Suprapubic skin (tissue), 4 donors: ENCODE results near the gene SLCO3A1. TPM values are rescaled to one million over a fixed set of nuclear protein-coding genes. Genes with fewer than 3 reads are reported as not detected.

Experiments used
- DNase-seq, 2 donors: peaks; one replicate each; pipeline ENCODE4 v3.0.0-alpha.2; 2019; ENCODE audit warnings: low spot score in 2 of 2
- H3K27ac ChIP-seq: fragments of 200-600 bp; sonication (generic); one replicate; pipeline ENCODE4 v1.5.1; 2019
- H3K27me3 ChIP-seq: fragments of 200-600 bp; sonication (generic); one replicate; pipeline ENCODE4 v1.5.1; 2019
- H3K36me3 ChIP-seq: fragments of 200-600 bp; sonication (generic); one replicate; pipeline ENCODE4 v1.5.1; 2019
- H3K4me1 ChIP-seq: fragments of 200-600 bp; sonication (generic); one replicate; pipeline ENCODE4 v1.5.1; 2019
- H3K4me3 ChIP-seq: fragments of 200-600 bp; sonication (generic); one replicate; pipeline ENCODE4 v1.5.1; 2019; ENCODE audit warnings: mild to moderate bottlenecking
- H3K9me3 ChIP-seq: fragments of 200-600 bp; sonication (generic); one replicate; pipeline ENCODE4 v1.5.1; 2019
- EP300 ChIP-seq: sonication (generic); formaldehyde crosslinking; IDR thresholded peaks from one replicate; pipeline ENCODE4 v1.6.1; 2017; ENCODE audit warnings: antibody characterized with exemption
- POLR2A ChIP-seq, 2 donors: fragments of 450-650 bp; IDR thresholded peaks; one replicate each; pipeline ENCODE4 v1.6.1; 2017; ENCODE audit warnings: antibody characterized with exemption in 2 of 2, mild to moderate bottlenecking in 2 of 2, moderate library complexity in 2 of 2
- POLR2AphosphoS5 ChIP-seq, 3 donors: sonication (generic); formaldehyde crosslinking; IDR thresholded peaks; one replicate each; pipeline ENCODE4 v1.6.1; 2017; ENCODE audit warnings: antibody characterized with exemption in 3 of 3
- WGBS: methylation state at CpG from one replicate; pipeline ENCODE4 v1.1.5; 2018; 5-methylcytosine and 5-hydroxymethylcytosine counted together
- total RNA-seq, 4 donors: library from RNA; depleted of rRNA; stranded (reverse); fragments of >200 nt; gene quantifications; one replicate each; pipeline ENCODE4 v1.1.0, GENCODE V29; 2016
- TF ChIP-seq, protein P1 (sequence below), 2 donors: fragments of 200-600 bp in 1 of 2; fragments of 450-650 bp in 1 of 2; sonication (generic) in 1 of 2; IDR thresholded peaks; one replicate each; pipeline ENCODE4 v1.5.1; 2016 to 2019; ENCODE audit warnings: antibody characterized with exemption in 2 of 2, mild to moderate bottlenecking in 1 of 2, moderate library complexity in 1 of 2

SLCO3A1 gene
- total RNA-seq, 4 donors from 2014 or later: 29.0 to 131 (median 44.6) TPM

DNA sequence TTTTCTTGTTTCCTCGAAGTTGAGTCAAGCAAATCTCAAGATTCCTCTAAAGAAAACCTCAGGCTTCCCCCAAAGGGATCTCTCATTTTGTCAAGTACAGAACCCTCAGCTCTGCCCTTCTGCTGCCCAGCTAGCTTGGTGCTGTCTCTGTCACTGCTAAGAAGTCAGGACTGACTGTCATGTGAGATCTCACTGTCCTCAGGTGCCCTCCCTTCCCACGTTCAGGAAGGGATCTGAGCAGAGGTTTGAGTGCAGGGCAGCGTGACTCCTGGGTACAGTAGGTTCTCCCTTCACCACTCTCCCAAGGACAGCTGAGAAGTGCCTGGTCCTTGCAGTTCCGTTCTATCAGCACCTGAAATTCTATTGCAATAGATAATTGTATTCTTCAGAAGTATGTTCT lies 229.7 kb downstream of the SLCO3A1 start:
- no peaks in the 10 kb centered on the region for H3K9me3 ChIP-seq
- peaks cover 12% of the 10 kb centered on the region for H3K4me1 ChIP-seq
- no peak overlapping the region for H3K27ac ChIP-seq
- H3K27me3 ChIP-seq: no peaks in the 10 kb centered on the region
- DNase-seq: no peak
- H3K36me3 ChIP-seq: no peaks in the 10 kb centered on the region
- TF ChIP-seq POLR2A (IDR thresholded peaks at IDR 0.05): no peak
- TF ChIP-seq POLR2AphosphoS5 (IDR thresholded peaks at IDR 0.05): no peak
- no peak for TF ChIP-seq EP300
- TF ChIP-seq, protein P1, sequence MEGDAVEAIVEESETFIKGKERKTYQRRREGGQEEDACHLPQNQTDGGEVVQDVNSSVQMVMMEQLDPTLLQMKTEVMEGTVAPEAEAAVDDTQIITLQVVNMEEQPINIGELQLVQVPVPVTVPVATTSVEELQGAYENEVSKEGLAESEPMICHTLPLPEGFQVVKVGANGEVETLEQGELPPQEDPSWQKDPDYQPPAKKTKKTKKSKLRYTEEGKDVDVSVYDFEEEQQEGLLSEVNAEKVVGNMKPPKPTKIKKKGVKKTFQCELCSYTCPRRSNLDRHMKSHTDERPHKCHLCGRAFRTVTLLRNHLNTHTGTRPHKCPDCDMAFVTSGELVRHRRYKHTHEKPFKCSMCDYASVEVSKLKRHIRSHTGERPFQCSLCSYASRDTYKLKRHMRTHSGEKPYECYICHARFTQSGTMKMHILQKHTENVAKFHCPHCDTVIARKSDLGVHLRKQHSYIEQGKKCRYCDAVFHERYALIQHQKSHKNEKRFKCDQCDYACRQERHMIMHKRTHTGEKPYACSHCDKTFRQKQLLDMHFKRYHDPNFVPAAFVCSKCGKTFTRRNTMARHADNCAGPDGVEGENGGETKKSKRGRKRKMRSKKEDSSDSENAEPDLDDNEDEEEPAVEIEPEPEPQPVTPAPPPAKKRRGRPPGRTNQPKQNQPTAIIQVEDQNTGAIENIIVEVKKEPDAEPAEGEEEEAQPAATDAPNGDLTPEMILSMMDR (IDR thresholded peaks at IDR 0.05): no peak
- 89% methylated on average over 4 of the region's 4 CpGs for WGBS
- no peak overlapping the region for H3K4me3 ChIP-seq

DNA sequence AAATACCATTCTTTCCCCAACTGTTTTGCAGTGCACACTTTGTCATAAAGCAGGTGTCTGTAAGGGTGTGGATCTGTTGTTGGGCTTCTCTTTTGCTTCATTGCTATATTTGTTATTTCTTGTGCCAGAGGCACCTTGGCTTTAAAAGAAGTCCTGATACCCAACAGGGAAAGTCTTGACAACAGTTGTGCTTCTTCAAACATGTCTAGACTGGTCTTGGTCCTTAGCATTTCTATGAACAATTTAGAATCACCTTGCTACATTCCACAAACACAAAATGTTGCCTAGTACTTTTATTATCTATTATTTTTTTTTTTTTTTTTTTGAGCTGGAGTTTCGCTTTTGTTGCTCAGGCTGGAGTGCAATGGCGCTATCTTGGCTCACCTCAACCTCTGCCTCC lies 233.7 kb downstream of the SLCO3A1 start:
- Histone ChIP-seq H3K4me1 (peaks cover 10% of the 10 kb centered on the region), H3K4me3 (no peak overlapping the region), H3K36me3 (no peaks in the 10 kb centered on the region), H3K27me3 (no peaks in the 10 kb centered on the region), H3K27ac (no peak overlapping the region), H3K9me3 (no peaks in the 10 kb centered on the region)
- DNase-seq: no peak
- WGBS: 66% methylated on average over 2 of the region's 2 CpGs
- TF ChIP-seq POLR2A (IDR thresholded peaks at IDR 0.05) (no peak), EP300 (no peak)
- TF ChIP-seq, protein P1 (IDR thresholded peaks at IDR 0.05): no peak

DNA sequence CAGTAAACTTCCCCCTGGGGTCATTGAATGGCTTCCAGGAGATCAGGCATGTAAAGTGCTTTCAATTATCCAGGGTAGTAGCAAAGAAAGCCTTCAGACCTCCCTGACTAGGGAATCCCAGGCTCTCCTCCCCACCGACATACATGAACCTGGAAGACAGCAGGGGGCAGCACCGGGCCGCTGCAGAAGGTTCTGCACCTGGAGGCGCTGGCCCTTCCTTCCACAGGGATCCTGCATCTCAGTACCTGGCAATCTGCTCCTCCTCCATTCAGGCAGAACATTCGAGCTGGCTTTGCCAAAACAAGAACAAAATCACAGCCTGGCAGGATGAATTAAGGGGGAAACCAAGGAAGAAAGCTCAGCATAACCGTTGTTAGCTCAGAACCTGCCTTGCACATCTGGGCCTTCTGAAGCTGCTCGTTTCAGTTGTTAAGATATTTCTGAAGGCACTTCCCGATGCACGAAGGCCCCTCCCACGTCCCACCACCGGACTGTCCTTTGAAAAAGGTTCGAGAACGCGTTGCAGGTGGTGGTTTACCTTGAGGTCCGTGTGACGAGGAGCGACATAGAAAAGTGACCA lies 237.7 kb downstream of the SLCO3A1 start:
- no peak for DNase-seq
- Histone ChIP-seq H3K9me3 (no peaks in the 10 kb centered on the region), H3K4me1 (peaks cover 6% of the 10 kb centered on the region), H3K4me3 (no peak overlapping the region), H3K27ac (no peak overlapping the region), H3K27me3 (no peaks in the 10 kb centered on the region), H3K36me3 (peaks cover 7% of the 10 kb centered on the region)
- WGBS: 64% methylated on average over 15 of the region's 17 CpGs
- TF ChIP-seq, protein P1 (IDR thresholded peaks at IDR 0.05): peak in 1 of 2 donors; percentile 64
- TF ChIP-seq EP300: no peak

DNA sequence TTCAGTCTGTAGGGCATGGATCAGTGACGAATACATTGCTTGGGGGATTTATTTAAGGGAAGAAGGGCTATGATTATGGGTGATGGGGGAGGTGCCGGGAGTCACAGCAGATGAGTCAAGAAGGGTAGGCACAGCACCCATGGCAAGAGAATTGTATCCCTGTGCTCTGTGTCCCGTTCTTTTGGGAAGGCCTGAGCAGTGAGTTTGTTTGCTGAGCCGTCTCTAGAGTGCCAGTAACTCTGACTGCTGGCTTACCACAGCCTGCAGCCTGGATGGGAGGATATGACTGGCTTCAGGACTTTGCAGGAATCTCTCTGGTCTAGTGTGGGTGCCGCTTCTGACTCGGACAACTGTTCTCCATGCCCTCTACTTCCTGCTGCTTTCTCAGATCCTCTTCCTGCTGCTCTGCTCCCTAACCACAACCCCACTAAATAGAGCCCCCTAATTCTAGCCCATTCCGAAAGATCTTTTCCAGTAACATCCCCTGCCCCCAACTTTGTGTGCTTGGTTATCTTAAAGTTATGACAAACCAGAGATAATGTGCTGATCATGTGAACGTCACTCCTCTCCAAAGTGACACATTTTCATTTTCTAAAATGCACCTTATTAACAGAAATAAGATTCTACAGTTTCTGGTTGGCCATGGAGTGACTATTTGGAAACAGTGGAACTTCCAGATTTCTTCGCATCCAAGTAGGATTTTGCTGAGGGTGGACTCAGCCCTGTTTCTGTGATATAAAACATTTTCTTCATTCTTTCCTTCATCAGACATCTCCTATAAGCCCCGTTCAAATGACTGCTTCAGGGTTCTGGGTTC lies 239.0 kb downstream of the SLCO3A1 start:
- Histone ChIP-seq H3K27ac (no peak overlapping the region), H3K4me3 (no peak overlapping the region), H3K4me1 (peaks cover 2% of the 10 kb centered on the region), H3K27me3 (no peaks in the 10 kb centered on the region), H3K9me3 (no peaks in the 10 kb centered on the region), H3K36me3 (peaks cover 9% of the 10 kb centered on the region)
- 86% methylated on average over 10 of the region's 10 CpGs for WGBS
- DNase-seq: no peak
- TF ChIP-seq POLR2A (IDR thresholded peaks at IDR 0.05) (no peak), POLR2AphosphoS5 (IDR thresholded peaks at IDR 0.05) (no peak), EP300 (no peak)
- TF ChIP-seq, protein P1 (IDR thresholded peaks at IDR 0.05): no peak

DNA sequence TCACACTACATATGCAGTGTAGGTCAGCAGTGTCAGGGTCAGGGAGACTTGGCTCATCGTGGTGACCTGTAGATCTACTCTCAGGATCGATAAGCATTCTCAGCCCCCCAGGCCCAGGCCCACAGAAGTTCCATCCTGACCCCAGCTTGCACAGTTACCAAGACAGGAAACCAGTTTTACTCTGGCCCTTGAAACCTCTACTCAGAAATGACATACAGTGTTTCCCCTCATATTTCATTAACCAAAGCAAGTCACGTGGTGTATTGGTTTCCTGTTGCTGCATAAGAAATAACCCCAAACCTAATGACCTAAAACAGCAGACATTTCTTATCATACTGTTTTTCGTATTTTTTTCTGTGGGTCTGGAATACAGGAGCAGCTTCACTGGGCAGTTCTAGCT lies 242.2 kb downstream of the SLCO3A1 start:
- Histone ChIP-seq H3K4me3 (no peak overlapping the region), H3K27me3 (no peaks in the 10 kb centered on the region), H3K27ac (no peak overlapping the region), H3K36me3 (peaks cover 9% of the 10 kb centered on the region), H3K4me1 (peaks cover 2% of the 10 kb centered on the region), H3K9me3 (no peaks in the 10 kb centered on the region)
- TF ChIP-seq POLR2AphosphoS5 (IDR thresholded peaks at IDR 0.05): no peak
- no peak for TF ChIP-seq POLR2A (IDR thresholded peaks at IDR 0.05)
- TF ChIP-seq EP300: no peak
- TF ChIP-seq, protein P1 (IDR thresholded peaks at IDR 0.05): no peak
- no peak for DNase-seq
- WGBS: 68% methylated on average over 4 of the region's 4 CpGs
